NCI-H446 (cell line): ENCODE results near the gene KCNQ1.

Experiments used
- DNase-seq, 2 experiments: peaks; one replicate each; lab custom pipeline; 2025; lab: John Stamatoyannopoulos, UW

The KCNQ1 gene

GRCh38 chr11:2423157-2424025 is 21.4 kb upstream of the KCNQ1 start:
- no peak for DNase-seq

- no peak for DNase-seq
Measured at GRCh38 chr11:2424811-2425495, 19.9 kb upstream of the KCNQ1 start.

- no peak for DNase-seq
Measured at GRCh38 chr11:2425506-2425905, 19.3 kb upstream of the KCNQ1 start.

- no peak for DNase-seq
Measured at GRCh38 chr11:2426221-2426620, 18.6 kb upstream of the KCNQ1 start.

GRCh38 chr11:2426826-2427521 is 17.8 kb upstream of the KCNQ1 start:
- no peak for DNase-seq

- no peak for DNase-seq
Measured at GRCh38 chr11:2427721-2428321, 17.0 kb upstream of the KCNQ1 start.

- DNase-seq, result peak in 1 of 2 experiments; percentile 34
Measured at GRCh38 chr11:2428322-2428795, 16.4 kb upstream of the KCNQ1 start.

GRCh38 chr11:2431395-2431794 is 13.4 kb upstream of the KCNQ1 start:
- no peak for DNase-seq

GRCh38 chr11:2432171-2432621 is 12.6 kb upstream of the KCNQ1 start:
- no peak for DNase-seq

GRCh38 chr11:2432628-2433071 is 12.2 kb upstream of the KCNQ1 start:
- DNase-seq, result no peak

GRCh38 chr11:2433106-2433925 is 11.5 kb upstream of the KCNQ1 start:
- DNase-seq, result no peak

- DNase-seq, result no peak
Measured at GRCh38 chr11:2434008-2434407, 10.8 kb upstream of the KCNQ1 start.

GRCh38 chr11:2434506-2435255 is 10.1 kb upstream of the KCNQ1 start:
- DNase-seq, result no peak

GRCh38 chr11:2435288-2436012 is 9.4 kb upstream of the KCNQ1 start:
- no peak for DNase-seq

GRCh38 chr11:2436013-2436520 is 8.7 kb upstream of the KCNQ1 start:
- DNase-seq, result no peak

GRCh38 chr11:2436521-2437031 is 8.2 kb upstream of the KCNQ1 start:
- DNase-seq, result no peak

GRCh38 chr11:2437516-2437915 is 7.3 kb upstream of the KCNQ1 start:
- DNase-seq, result no peak

GRCh38 chr11:2439820-2440219 is 5.0 kb upstream of the KCNQ1 start:
- DNase-seq, result no peak

GRCh38 chr11:2440646-2441045 is 4.2 kb upstream of the KCNQ1 start:
- no peak for DNase-seq
